ENCODE results near the gene TTLL6. TPM values are rescaled to one million over a fixed set of nuclear protein-coding genes. Genes with fewer than 3 reads are reported as not detected.

The TTLL6 gene
- total RNA-seq, 1 experiment from 2014 or later, result 0.29 TPM

DNA sequence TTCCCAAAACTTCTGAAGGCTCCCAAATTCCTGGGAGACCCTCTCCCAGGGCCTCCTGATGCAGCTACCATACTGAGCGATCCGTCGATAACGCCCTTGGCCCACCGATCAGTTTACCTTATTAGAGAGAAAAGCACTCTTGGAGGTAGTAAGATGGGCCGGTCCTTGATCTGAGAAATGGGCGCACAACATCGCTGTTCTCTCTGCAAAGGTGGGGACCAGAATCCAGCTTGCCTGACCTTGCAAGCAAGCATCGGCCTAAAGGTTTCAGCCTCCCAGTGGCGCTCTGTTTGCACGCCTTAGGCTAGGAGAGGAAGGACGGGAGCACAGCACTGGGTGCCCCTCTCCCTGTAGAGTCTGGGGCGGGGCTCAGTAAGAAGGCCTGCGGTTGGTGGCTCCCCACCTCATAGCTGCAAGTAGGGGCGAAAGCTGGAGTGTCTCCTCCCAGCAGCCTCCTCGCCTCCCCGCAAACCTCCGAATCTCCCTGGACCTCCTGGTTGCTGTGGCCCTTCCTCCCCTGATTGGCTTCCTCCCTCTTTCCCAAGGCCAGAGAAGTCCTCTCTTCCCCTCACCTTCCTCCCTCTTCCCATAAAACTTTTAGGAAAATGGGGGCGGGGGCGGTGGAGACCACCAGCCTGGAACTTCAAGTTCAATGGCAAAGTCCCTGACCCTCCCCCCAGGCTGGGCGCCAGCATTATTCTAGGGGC lies 94.7 kb downstream of the TTLL6 start, which contains the start of gene PRAC1:
TSS of gene PRAC1 (minus strand) at position 318 of the 707 bp plus-strand sequence. CDS start at position 192, 126 bp downstream.
- peak within 1 kb of the TSS; percentile 66 for H2AFZ ChIP-seq (ENCODE audit: low read length)
- H3K4me2 ChIP-seq (ENCODE audit: low read length), result peak within 1 kb of the TSS; percentile 85
- intact Hi-C loops (cut with micrococcal nuclease), result loop anchor here (1.0 to 2.0 kb wide), 4 partner anchors 34 to 170 kb away; partner anchors contain the start of gene ATP5MC1

DNA sequence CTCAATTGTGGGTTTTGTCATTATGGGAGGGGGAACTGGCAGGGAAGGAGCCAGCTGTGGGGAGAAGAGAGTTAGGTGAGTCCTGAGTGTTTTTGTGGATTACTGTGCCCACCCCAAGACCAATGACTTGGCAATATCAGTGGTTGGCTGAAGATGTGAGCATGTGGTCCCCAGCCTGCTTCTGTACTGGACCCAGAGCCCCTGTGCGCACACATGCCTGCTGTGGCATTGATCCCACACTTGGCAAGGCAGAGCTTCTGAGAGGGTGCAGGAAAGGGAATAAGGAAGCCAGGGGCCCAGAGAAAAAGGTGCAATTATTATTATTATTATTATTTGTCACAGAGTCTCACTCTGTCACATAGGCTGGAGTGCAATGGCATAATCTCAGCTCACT lies 96.0 kb downstream of the TTLL6 start:
- CTCF ChIA-PET, result interaction anchor here (0.6 to 3.6 kb wide), 3 partner anchors 42 to 153 kb away, joined by 3 to 27 read pairs (median 4); no protein-coding TSS in a partner anchor
- intact Hi-C loops (cut with micrococcal nuclease), result no loop called here
- H3K4me3 ChIP-seq (ENCODE audit: low read length), result peak overlapping the region; percentile 90

More for the DNA sequence above, 94.7 kb downstream of the TTLL6 start, which contains the start of gene PRAC1:
- Histone ChIP-seq H3K4me3 (ENCODE audit: low read length) (peak within 1 kb of the TSS; percentile 90), H3K79me2 (ENCODE audit: low read length) (peaks cover 100% of the 10 kb centered on the region), H3K9ac (ENCODE audit: low read length) (peak within 1 kb of the TSS; percentile 90), H3F3A (ENCODE audit: low read length, unreplicated experiment) (peaks cover 5% of the 10 kb centered on the region), H3K9me2 (replicated peaks; ENCODE audit: low read length) (no peaks in the 10 kb centered on the region), H3K4me1 (ENCODE audit: insufficient read depth, low read length) (peaks cover 40% of the 10 kb centered on the region), H4K20me1 (ENCODE audit: low read length) (no peaks in the 10 kb centered on the region), H3K27ac (ENCODE audit: low read length) (peak within 1 kb of the TSS; percentile 87), H3K36me3 (ENCODE audit: low read depth, low read length) (no peaks in the 10 kb centered on the region), H3K27me3 (ENCODE audit: low read length) (no peaks in the 10 kb centered on the region), H3K9me3 (ENCODE audit: low read length) (no peaks in the 10 kb centered on the region)
- TF ChIP-seq EZH2phosphoT487 (IDR thresholded peaks at IDR 0.05; ENCODE audit: borderline replicate concordance, low read length) (no peak), EZH2 (IDR thresholded peaks at IDR 0.05; ENCODE audit: low read length, unreplicated experiment) (no peak)
- TF ChIP-seq, protein P1, sequence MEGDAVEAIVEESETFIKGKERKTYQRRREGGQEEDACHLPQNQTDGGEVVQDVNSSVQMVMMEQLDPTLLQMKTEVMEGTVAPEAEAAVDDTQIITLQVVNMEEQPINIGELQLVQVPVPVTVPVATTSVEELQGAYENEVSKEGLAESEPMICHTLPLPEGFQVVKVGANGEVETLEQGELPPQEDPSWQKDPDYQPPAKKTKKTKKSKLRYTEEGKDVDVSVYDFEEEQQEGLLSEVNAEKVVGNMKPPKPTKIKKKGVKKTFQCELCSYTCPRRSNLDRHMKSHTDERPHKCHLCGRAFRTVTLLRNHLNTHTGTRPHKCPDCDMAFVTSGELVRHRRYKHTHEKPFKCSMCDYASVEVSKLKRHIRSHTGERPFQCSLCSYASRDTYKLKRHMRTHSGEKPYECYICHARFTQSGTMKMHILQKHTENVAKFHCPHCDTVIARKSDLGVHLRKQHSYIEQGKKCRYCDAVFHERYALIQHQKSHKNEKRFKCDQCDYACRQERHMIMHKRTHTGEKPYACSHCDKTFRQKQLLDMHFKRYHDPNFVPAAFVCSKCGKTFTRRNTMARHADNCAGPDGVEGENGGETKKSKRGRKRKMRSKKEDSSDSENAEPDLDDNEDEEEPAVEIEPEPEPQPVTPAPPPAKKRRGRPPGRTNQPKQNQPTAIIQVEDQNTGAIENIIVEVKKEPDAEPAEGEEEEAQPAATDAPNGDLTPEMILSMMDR (conservative IDR thresholded peaks at IDR 0.05; ENCODE audit: low read depth, low read length), result peak; percentile 29; the same call in 1 of the 2 replicates
- ATAC-seq, result peak; percentile 48
- ChIA-PET CTCF (interaction anchor here (0.6 to 5.0 kb wide), 8 partner anchors 16 to 563 kb away, joined by 3 to 76 read pairs (median 16); no protein-coding TSS in a partner anchor), POLR2A (ENCODE audit: unreplicated experiment) (interaction anchor here (0.7 to 1.2 kb wide), 4 partner anchors 12 to 46 kb away, joined by 3 to 6 read pairs (median 5); no protein-coding TSS in a partner anchor)
- peak; percentile 97 for DNase-seq
- BruUV-seq (replicated peaks), result no TSS peak

More for the DNA sequence above, 96.0 kb downstream of the TTLL6 start:
- Histone ChIP-seq H4K20me1 (ENCODE audit: low read length) (no peaks in the 10 kb centered on the region), H2AFZ (ENCODE audit: low read length) (no peak overlapping the region), H3F3A (ENCODE audit: low read length, unreplicated experiment) (peaks cover 5% of the 10 kb centered on the region), H3K36me3 (ENCODE audit: low read depth, low read length) (no peaks in the 10 kb centered on the region), H3K27ac (ENCODE audit: low read length) (peak overlapping the region; percentile 87), H3K27me3 (ENCODE audit: low read length) (no peaks in the 10 kb centered on the region), H3K9me3 (ENCODE audit: low read length) (no peaks in the 10 kb centered on the region), H3K4me2 (ENCODE audit: low read length) (peak overlapping the region; percentile 85), H3K9ac (ENCODE audit: low read length) (peak overlapping the region; percentile 90), H3K4me1 (ENCODE audit: insufficient read depth, low read length) (peaks cover 42% of the 10 kb centered on the region), H3K79me2 (ENCODE audit: low read length) (peaks cover 100% of the 10 kb centered on the region), H3K9me2 (replicated peaks; ENCODE audit: low read length) (no peaks in the 10 kb centered on the region)
- BruUV-seq (replicated peaks), result no TSS peak
- DNase-seq, result peak; percentile 42
- POLR2A ChIA-PET (ENCODE audit: unreplicated experiment), result interaction anchor here (0.6 kb wide), 2 partner anchors 8 to 29 kb away, joined by 4 to 15 read pairs; partner anchors contain the start of gene HOXB13
- no peak for ATAC-seq
- TF ChIP-seq EZH2phosphoT487 (IDR thresholded peaks at IDR 0.05; ENCODE audit: borderline replicate concordance, low read length) (no peak), EZH2 (IDR thresholded peaks at IDR 0.05; ENCODE audit: low read length, unreplicated experiment) (no peak)
- TF ChIP-seq, protein P1 (conservative IDR thresholded peaks at IDR 0.05; ENCODE audit: low read depth, low read length), result no peak
